T-cell (primary cell): ENCODE data around the gene PAN3. TPM values are rescaled to one million over a fixed set of nuclear protein-coding genes. Genes with fewer than 3 reads are reported as not detected.

Experiments
- ATAC-seq, 4 experiments: fragments of 200-7000 bp in 3 of 4; fragments of 150-1000 bp in 1 of 4; cut with Tn5 transposase; replicated peaks in 1 of 4; 1 replicate in 3 of 4; 2 replicates in 1 of 4; pipeline ENCODE4 v1.10.0; 2021; ENCODE audit warnings: moderate library complexity in 3 of 4, mild to moderate bottlenecking in 2 of 4, moderate number of reproducible peaks in 1 of 4
- CTCF ChIA-PET, 2 donors: fragments of 300-600 bp; sonication (Branson Sonifier 250); formaldehyde crosslinking; loops; one replicate each; lab custom pipeline; 2022; ENCODE audit warnings: antibody characterized with exemption in 2 of 2; lab: Charles Lee
- POLR2A ChIA-PET, 2 donors: fragments of 300-600 bp; sonication (Branson Sonifier 250); formaldehyde crosslinking; loops; one replicate each; lab custom pipeline; 2022; ENCODE audit warnings: antibody characterized with exemption in 2 of 2; lab: Charles Lee
- DNase-seq, 35 experiments: peaks; one replicate each; pipeline versions ENCODE4 v3.0.0 to v3.0.0-alpha.2; 2013 to 2023
- H3K27ac ChIP-seq: one replicate; pipeline ENCODE4 v1.5.1; 2013; ENCODE audit warnings: low read length
- H3K27me3 ChIP-seq, 2 experiments: replicated peaks in 1 of 2; 1 replicate in 1 of 2; 2 replicates in 1 of 2; pipeline versions ENCODE4 v1.6.1 to v1.7.0; 2013; ENCODE audit warnings: low read length in 1 of 2, mixed read lengths in 1 of 2; ENCODE audit not compliant: control insufficient read depth in 2 of 2, insufficient read depth in 2 of 2; ENCODE audit errors: extremely low read depth in 1 of 2
- H3K36me3 ChIP-seq, 2 donors: 1 replicate in 1 of 2; 2 replicates in 1 of 2; pipeline versions ENCODE4 v1.6.1 to v1.7.0; 2013; ENCODE audit warnings: low read length in 1 of 2; ENCODE audit not compliant: control insufficient read depth in 2 of 2, insufficient read depth in 1 of 2; ENCODE audit errors: extremely low read depth in 1 of 2
- H3K4me1 ChIP-seq, 2 experiments: 1 replicate in 1 of 2; 2 replicates in 1 of 2; pipeline versions ENCODE4 v1.6.1 to v1.7.0; 2013; ENCODE audit warnings: low read length in 2 of 2, mixed read lengths in 1 of 2; ENCODE audit not compliant: insufficient read depth in 2 of 2, control insufficient read depth in 1 of 2; ENCODE audit errors: extremely low read depth in 1 of 2
- H3K4me3 ChIP-seq, 2 donors: 1 replicate in 1 of 2; 2 replicates in 1 of 2; pipeline versions ENCODE4 v1.5.1 to v1.7.0; 2013; ENCODE audit warnings: mild to moderate bottlenecking in 2 of 2, low read length in 1 of 2, moderate library complexity in 1 of 2; ENCODE audit not compliant: control insufficient read depth in 1 of 2; ENCODE audit errors: extremely low read depth in 1 of 2
- H3K9me3 ChIP-seq: 2 replicates; pipeline ENCODE4 v1.7.0; 2013
- H3K27ac Mint-ChIP-seq, 2 donors: one replicate each; pipeline ENCODE4 v1.8.0; 2020 to 2021; ENCODE audit warnings: mild to moderate bottlenecking in 2 of 2, mixed read lengths in 2 of 2
- H3K27me3 Mint-ChIP-seq, 2 donors: one replicate each; pipeline ENCODE4 v1.8.0; 2021 to 2022; ENCODE audit warnings: mixed read lengths in 2 of 2
- H3K36me3 Mint-ChIP-seq: one replicate; pipeline ENCODE4 v1.8.0; 2021; ENCODE audit warnings: mixed read lengths
- H3K4me1 Mint-ChIP-seq, 3 donors: one replicate each; pipeline ENCODE4 v1.8.0; 2020 to 2022; ENCODE audit warnings: mixed read lengths in 3 of 3, mild to moderate bottlenecking in 1 of 3
- H3K4me3 Mint-ChIP-seq, 3 donors: one replicate each; pipeline ENCODE4 v1.8.0; 2020 to 2022; ENCODE audit warnings: mild to moderate bottlenecking in 3 of 3, mixed read lengths in 3 of 3, moderate library complexity in 3 of 3
- H3K9me3 Mint-ChIP-seq, 3 donors: one replicate each; pipeline ENCODE4 v1.8.0; 2020 to 2022; ENCODE audit warnings: mixed read lengths in 3 of 3
- WGBS: methylation state at CpG from one replicate; pipeline ENCODE4 v1.1.5; 2013; ENCODE audit warnings: missing lambda C conversion rate; ENCODE audit not compliant: insufficient coverage; 5-methylcytosine and 5-hydroxymethylcytosine counted together
- total RNA-seq, 35 experiments: library from RNA in 6 of 35; stranded (reverse) in 6 of 35; fragments of 120-200 nt in 1 of 35; gene quantifications; one replicate each; pipeline versions ENCODE4 v1.2.1 to v1.2.4 and lab custom pipeline; 2013 to 2026

The PAN3 gene
- total RNA-seq, 5 donors from 2014 or later (not counting 1 experiment from before 2014, with no cell fraction given), result 62.9 to 79.6 (median 69.3) TPM

- H3K9me3 ChIP-seq, result no peaks in the 10 kb centered on the region
- no peak for ATAC-seq
- no peaks in the 10 kb centered on the region for H3K27me3 ChIP-seq
- DNase-seq, result no peak
- Mint-ChIP-seq H3K4me3 (no peak overlapping the region), H3K4me1 (no peaks in the 10 kb centered on the region), H3K36me3 (peaks cover 70% of the 10 kb centered on the region), H3K27me3 (no peaks in the 10 kb centered on the region), H3K27ac (no peak overlapping the region), H3K9me3 (no peaks in the 10 kb centered on the region)
- H3K4me1 ChIP-seq, result no peaks in the 10 kb centered on the region
- ChIA-PET POLR2A (no interaction called here), CTCF (interaction anchor here in 1 of 2 donors (0.7 kb wide), 1 partner anchor 16 kb away, joined by 4 read pairs; no protein-coding TSS in a partner anchor)
- H3K36me3 ChIP-seq, result peaks cover 0 to 52% of the 10 kb centered on the region in 2 donors
- H3K27ac ChIP-seq, result no peak overlapping the region
- H3K4me3 ChIP-seq, result no peak overlapping the region
- WGBS, result no CpG with 5 or more reads among the region's 3 CpGs
These were observed 145.3 kb downstream of the PAN3 start for GRCh38 chr13:28283600-28283999.

GRCh38 chr13:28286263-28286662 lies 147.9 kb downstream of the PAN3 start:
- no peak for ATAC-seq
- Mint-ChIP-seq H3K27ac (peak overlapping the region; percentile 11 to 36), H3K36me3 (peaks cover 56% of the 10 kb centered on the region)

GRCh38 chr13:28297341-28297740 lies 159.0 kb downstream of the PAN3 start:
- WGBS, result 97% methylated on average over 3 of the region's 3 CpGs
- CTCF ChIA-PET, result no interaction called here
- ATAC-seq, result no peak

More at GRCh38 chr13:28286263-28286662, 147.9 kb downstream of the PAN3 start:
- Mint-ChIP-seq H3K9me3 (no peaks in the 10 kb centered on the region), H3K27me3 (no peaks in the 10 kb centered on the region), H3K4me3 (no peak overlapping the region), H3K4me1 (no peaks in the 10 kb centered on the region)
- Histone ChIP-seq H3K4me1 (no peaks in the 10 kb centered on the region), H3K4me3 (no peak overlapping the region), H3K27ac (no peak overlapping the region), H3K9me3 (no peaks in the 10 kb centered on the region), H3K36me3 (peaks cover 6 to 59% of the 10 kb centered on the region in 2 donors), H3K27me3 (no peaks in the 10 kb centered on the region)
- POLR2A ChIA-PET, result no interaction called here
- CTCF ChIA-PET, result interaction anchor here in 1 of 2 donors (0.6 to 1.0 kb wide), 2 partner anchors 10 to 36 kb away, joined by 3 read pairs; no protein-coding TSS in a partner anchor
- no peak for DNase-seq
- WGBS, result no CpG with 5 or more reads among the region's 1 CpG

GRCh38 chr13:28299916-28300315 lies 161.6 kb downstream of the PAN3 start:
- no peaks in the 10 kb centered on the region for H3K9me3 ChIP-seq
- no peak overlapping the region for H3K27ac Mint-ChIP-seq
- no peaks in the 10 kb centered on the region for H3K27me3 Mint-ChIP-seq
- H3K4me1 Mint-ChIP-seq, result peaks cover 0 to 14% (median 5%) of the 10 kb centered on the region in 3 donors
- no CpG with 5 or more reads among the region's 2 CpGs for WGBS
- no peak for DNase-seq
- H3K36me3 Mint-ChIP-seq, result peaks cover 7% of the 10 kb centered on the region
- no peak overlapping the region for H3K4me3 ChIP-seq
- peaks cover 0 to 4% of the 10 kb centered on the region in 2 experiments for H3K4me1 ChIP-seq
- H3K27ac ChIP-seq, result no peak overlapping the region
- CTCF ChIA-PET, result no interaction called here
- POLR2A ChIA-PET, result no interaction called here
- H3K4me3 Mint-ChIP-seq, result no peak overlapping the region
- no peaks in the 10 kb centered on the region for H3K36me3 ChIP-seq
- H3K27me3 ChIP-seq, result no peaks in the 10 kb centered on the region
- no peaks in the 10 kb centered on the region for H3K9me3 Mint-ChIP-seq
- no peak for ATAC-seq

More at GRCh38 chr13:28297341-28297740, 159.0 kb downstream of the PAN3 start:
- H3K36me3 Mint-ChIP-seq, result peaks cover 26% of the 10 kb centered on the region
- H3K4me1 ChIP-seq, result peaks cover 0 to 4% of the 10 kb centered on the region in 2 experiments
- POLR2A ChIA-PET, result no interaction called here
- H3K9me3 ChIP-seq, result no peaks in the 10 kb centered on the region
- no peaks in the 10 kb centered on the region for H3K27me3 Mint-ChIP-seq
- H3K36me3 ChIP-seq, result peaks cover 0 to 20% of the 10 kb centered on the region in 2 donors
- H3K27ac ChIP-seq, result no peak overlapping the region
- H3K4me3 ChIP-seq, result no peak overlapping the region
- no peaks in the 10 kb centered on the region for H3K27me3 ChIP-seq
- no peak overlapping the region for H3K4me3 Mint-ChIP-seq
- peaks cover 0 to 10% (median under 1%) of the 10 kb centered on the region in 3 donors for H3K4me1 Mint-ChIP-seq
- no peak for DNase-seq
- no peak overlapping the region for H3K27ac Mint-ChIP-seq
- no peaks in the 10 kb centered on the region for H3K9me3 Mint-ChIP-seq

- POLR2A ChIA-PET, result no interaction called here
- H3K4me3 ChIP-seq, result no peak overlapping the region
These were observed 163.5 kb downstream of the PAN3 start for GRCh38 chr13:28301839-28302238.

GRCh38 chr13:28306325-28306724 lies 168.0 kb downstream of the PAN3 start:
- DNase-seq, result no peak
- no peak for ATAC-seq
- Mint-ChIP-seq H3K4me1 (peaks cover 0 to 12% (median 5%) of the 10 kb centered on the region in 3 donors), H3K36me3 (no peaks in the 10 kb centered on the region), H3K4me3 (no peak overlapping the region), H3K9me3 (no peaks in the 10 kb centered on the region), H3K27me3 (no peaks in the 10 kb centered on the region), H3K27ac (no peak overlapping the region)
- no peak overlapping the region for H3K4me3 ChIP-seq
- CTCF ChIA-PET, result no interaction called here
- no peak overlapping the region for H3K27ac ChIP-seq
- POLR2A ChIA-PET, result no interaction called here
- WGBS, result 84% methylated on average over 7 of the region's 10 CpGs
- H3K9me3 ChIP-seq, result no peaks in the 10 kb centered on the region
- no peaks in the 10 kb centered on the region for H3K36me3 ChIP-seq
- H3K4me1 ChIP-seq, result peaks cover 0 to 4% of the 10 kb centered on the region in 2 experiments
- H3K27me3 ChIP-seq, result no peaks in the 10 kb centered on the region

More at GRCh38 chr13:28301839-28302238, 163.5 kb downstream of the PAN3 start:
- CTCF ChIA-PET, result interaction anchor here in 1 of 2 donors (0.6 kb wide), 1 partner anchor 10 kb away, joined by 3 read pairs; no protein-coding TSS in a partner anchor
- Mint-ChIP-seq H3K27ac (no peak overlapping the region), H3K4me1 (peaks cover 0 to 14% (median 5%) of the 10 kb centered on the region in 3 donors), H3K9me3 (no peaks in the 10 kb centered on the region), H3K4me3 (no peak overlapping the region), H3K27me3 (no peaks in the 10 kb centered on the region), H3K36me3 (no peaks in the 10 kb centered on the region)
- WGBS, result no CpG with 5 or more reads among the region's 4 CpGs
- peaks cover 0 to 4% of the 10 kb centered on the region in 2 experiments for H3K4me1 ChIP-seq
- no peaks in the 10 kb centered on the region for H3K27me3 ChIP-seq
- H3K9me3 ChIP-seq, result no peaks in the 10 kb centered on the region
- H3K27ac ChIP-seq, result no peak overlapping the region
- ATAC-seq (no peak), DNase-seq (peak in 1 of 35 experiments; percentile 3)
- no peaks in the 10 kb centered on the region for H3K36me3 ChIP-seq
